Stimulated activated CD4-positive, alpha-beta T cell treated with anti-CD3 and anti-CD28 coated beads, Interleukin-12 subunit alpha, Interleukin-12 subunit beta, amount 100 ng/mL, for 4 hours (primary cell): ENCODE results near the gene CNBD2.
"Not testable (repeated sequence)": the region's sequence is repeated elsewhere in the genome, so short reads cannot be mapped to it uniquely, and the experiment has no call there.

Experiments used
- DNase-seq: peaks from one replicate; pipeline ENCODE4 v3.0.0-alpha.2; 2020

CNBD2 gene

GRCh38 chr20:35967979-35968640 is at the start of gene CNBD2:
Gene CNBD2, plus strand, starts transcription at chr20:35968590. Its CDS starts 173 bp downstream, at chr20:35968763.
- DNase-seq, result no peak

GRCh38 chr20:35920523-35920922 is 47.9 kb upstream of the CNBD2 start:
- DNase-seq, result no peak

- DNase-seq, result no peak
Measured at GRCh38 chr20:35929301-35929700, 39.1 kb upstream of the CNBD2 start.

- no peak for DNase-seq
Measured at GRCh38 chr20:35934050-35934449, 34.3 kb upstream of the CNBD2 start.

GRCh38 chr20:35939264-35939663 is 29.1 kb upstream of the CNBD2 start:
- DNase-seq, result no peak

GRCh38 chr20:35941620-35942019 is 26.8 kb upstream of the CNBD2 start:
- no peak for DNase-seq

- DNase-seq, result no peak
Measured at GRCh38 chr20:35942243-35942642, 26.1 kb upstream of the CNBD2 start.

GRCh38 chr20:35947489-35947888 is 20.9 kb upstream of the CNBD2 start:
- no peak for DNase-seq

- no peak for DNase-seq
Measured at GRCh38 chr20:35947907-35948306, 20.5 kb upstream of the CNBD2 start.

GRCh38 chr20:35950093-35950492 is 18.3 kb upstream of the CNBD2 start:
- no peak for DNase-seq

GRCh38 chr20:35952080-35952479 is 16.3 kb upstream of the CNBD2 start:
- DNase-seq, result not testable (repeated sequence)

- no peak for DNase-seq
Measured at GRCh38 chr20:35952480-35953386, 15.7 kb upstream of the CNBD2 start.

GRCh38 chr20:35953387-35954199 is 14.8 kb upstream of the CNBD2 start:
- DNase-seq, result peak; percentile 57

- peak; percentile 93 for DNase-seq
Measured at GRCh38 chr20:35954200-35954906, 14.0 kb upstream of the CNBD2 start, which contains the start of gene SCAND1. Gene SCAND1, minus strand, starts transcription at chr20:35954502. Its CDS starts 218 bp downstream, at chr20:35954284.

GRCh38 chr20:35954907-35955251 is 13.5 kb upstream of the CNBD2 start:
- peak; percentile 19 for DNase-seq

- no peak for DNase-seq
Measured at GRCh38 chr20:35956616-35957015, 11.8 kb upstream of the CNBD2 start.

GRCh38 chr20:35959291-35959690 is 9.1 kb upstream of the CNBD2 start:
- DNase-seq, result not testable (repeated sequence)

- DNase-seq, result no peak
Measured at GRCh38 chr20:35963878-35964277, 4.5 kb upstream of the CNBD2 start.

- DNase-seq, result no peak
Measured at GRCh38 chr20:35968930-35969329, 540 bp downstream of the CNBD2 start.

GRCh38 chr20:35971981-35972380 is 3.6 kb downstream of the CNBD2 start:
- no peak for DNase-seq

- no peak for DNase-seq
Measured at GRCh38 chr20:35972462-35972861, 4.1 kb downstream of the CNBD2 start.

- no peak for DNase-seq
Measured at GRCh38 chr20:35974256-35974655, 5.9 kb downstream of the CNBD2 start.
